WTC11 (cell line): ENCODE data around the gene RASSF1. TPM values are rescaled to one million over a fixed set of nuclear protein-coding genes. Genes with fewer than 3 reads are reported as not detected.

Experiments used
- ATAC-seq: fragments of 200-7000 bp; cut with Tn5 transposase; 2 replicates; pipeline ENCODE4 v1.10.0; 2021; ENCODE audit warnings: mild to moderate bottlenecking, moderate library complexity
- CTCF ChIA-PET: fragments of 300-600 bp; sonication (Branson Sonifier 250); formaldehyde crosslinking; loops from one replicate; lab custom pipeline; 2021; ENCODE audit warnings: antibody characterized with exemption; lab: Charles Lee
- POLR2A ChIA-PET: fragments of 350-600 bp; sonication (Branson Sonifier 250); formaldehyde crosslinking; loops from one replicate; lab custom pipeline; 2021; ENCODE audit warnings: antibody characterized with exemption; lab: Charles Lee
- DNase-seq: peaks from one replicate; pipeline ENCODE4 v3.0.0; 2021; ENCODE audit warnings: low spot score
- H3K27ac Mint-ChIP-seq: 2 replicates; pipeline ENCODE4 v1.8.0; 2021; ENCODE audit warnings: mixed read lengths
- H3K27me3 Mint-ChIP-seq: 2 replicates; pipeline ENCODE4 v1.8.0; 2021; ENCODE audit warnings: low read depth, mild to moderate bottlenecking, moderate library complexity, mixed read lengths
- H3K36me3 Mint-ChIP-seq: 2 replicates; pipeline ENCODE4 v1.8.0; 2021; ENCODE audit warnings: mixed read lengths
- H3K4me1 Mint-ChIP-seq: 2 replicates; pipeline ENCODE4 v1.8.0; 2022; ENCODE audit warnings: mixed read lengths
- H3K4me3 Mint-ChIP-seq: 2 replicates; pipeline ENCODE4 v1.8.0; 2021; ENCODE audit warnings: mild to moderate bottlenecking, moderate library complexity, mixed read lengths
- H3K9me3 Mint-ChIP-seq: 2 replicates; pipeline ENCODE4 v1.8.0; 2021; ENCODE audit warnings: mixed read lengths
- AR ChIP-seq: fragments of 250-450 bp; sonication (Bioruptor Pico); IDR thresholded peaks from 2 replicates; pipeline ENCODE4 v1.9.0; 2021; ENCODE audit warnings: mild to moderate bottlenecking
- ARID4B ChIP-seq: sonication (generic); formaldehyde crosslinking; IDR thresholded peaks from 2 replicates; pipeline ENCODE4 v1.8.0; 2023; ENCODE audit warnings: missing genetic modification reagents, mild to moderate bottlenecking, borderline replicate concordance
- ATF6 ChIP-seq: sonication (generic); formaldehyde crosslinking; IDR thresholded peaks from 2 replicates; pipeline ENCODE4 v1.8.1; 2023; ENCODE audit warnings: mild to moderate bottlenecking, missing genetic modification reagents
- ELF4 ChIP-seq: sonication (generic); formaldehyde crosslinking; IDR thresholded peaks from 2 replicates; pipeline ENCODE4 v1.8.1; 2022; ENCODE audit warnings: low read depth, mild to moderate bottlenecking, moderate library complexity, missing genetic modification reagents
- FOXP4 ChIP-seq: sonication (generic); formaldehyde crosslinking; IDR thresholded peaks from 2 replicates; pipeline ENCODE4 v1.8.0; 2022; ENCODE audit warnings: mild to moderate bottlenecking, missing genetic modification reagents
- GABPB1 ChIP-seq: sonication (generic); formaldehyde crosslinking; IDR thresholded peaks from 2 replicates; pipeline ENCODE4 v1.8.1; 2023; ENCODE audit warnings: mild to moderate bottlenecking, missing genetic modification reagents
- JAZF1 ChIP-seq: fragments of 250-450 bp; sonication (Bioruptor Pico); IDR thresholded peaks from 2 replicates; pipeline ENCODE4 v1.9.0; 2021; ENCODE audit warnings: moderate library complexity, mild to moderate bottlenecking, inconsistent platforms
- MLX ChIP-seq: sonication (generic); formaldehyde crosslinking; IDR thresholded peaks from 2 replicates; pipeline ENCODE4 v1.8.1; 2023; ENCODE audit warnings: mild to moderate bottlenecking, missing genetic modification reagents, moderate library complexity
- NR3C1 ChIP-seq: sonication (generic); formaldehyde crosslinking; conservative IDR thresholded peaks from 2 replicates; pipeline ENCODE4 v1.8.1; 2023; ENCODE audit warnings: low read depth, mild to moderate bottlenecking, missing genetic modification reagents
- USF1 ChIP-seq: sonication (generic); formaldehyde crosslinking; IDR thresholded peaks from 2 replicates; pipeline ENCODE4 v1.8.0; 2022; ENCODE audit warnings: mild to moderate bottlenecking, missing genetic modification reagents
- ZMAT4 ChIP-seq: fragments of 250-450 bp; sonication (Bioruptor Pico); IDR thresholded peaks from 2 replicates; pipeline ENCODE4 v1.9.0; 2021; ENCODE audit warnings: mild to moderate bottlenecking
- ZNF121 ChIP-seq: sonication (generic); formaldehyde crosslinking; IDR thresholded peaks from 2 replicates; pipeline ENCODE4 v1.8.0; 2023; ENCODE audit warnings: missing genetic modification reagents
- ZNF263 ChIP-seq: sonication (generic); formaldehyde crosslinking; IDR thresholded peaks from 2 replicates; pipeline ENCODE4 v1.8.1; 2022; ENCODE audit warnings: low read depth, mild to moderate bottlenecking, moderate library complexity, missing genetic modification reagents
- ZNF317 ChIP-seq: sonication (generic); formaldehyde crosslinking; IDR thresholded peaks from 2 replicates; pipeline ENCODE4 v1.8.1; 2023; ENCODE audit warnings: low read depth, mild to moderate bottlenecking, moderate library complexity, missing genetic modification reagents, borderline replicate concordance
- ZNF396 ChIP-seq: fragments of 250-450 bp; sonication (Bioruptor Pico); IDR thresholded peaks from 2 replicates; pipeline ENCODE4 v1.8.0; 2021; ENCODE audit warnings: mild to moderate bottlenecking, moderate library complexity, borderline replicate concordance
- ZNF416 ChIP-seq: fragments of 250-450 bp; sonication (Bioruptor Pico); IDR thresholded peaks from 2 replicates; pipeline ENCODE4 v1.9.0; 2021; ENCODE audit warnings: mild to moderate bottlenecking, inconsistent platforms
- total RNA-seq: library from RNA; stranded (reverse); gene quantifications from 3 replicates; pipeline ENCODE4 v1.2.3, GENCODE V29; 2021

The RASSF1 gene
- total RNA-seq, 1 experiment from 2014 or later: 14.5 TPM

- no peak overlapping the region for H3K4me3 Mint-ChIP-seq
- DNase-seq: no peak
Observed at GRCh38 chr3:50295553-50296431, 44.8 kb downstream of the RASSF1 start.

GRCh38 chr3:50294492-50295403 is 45.9 kb downstream of the RASSF1 start:
- Mint-ChIP-seq H3K27me3 (no peaks in the 10 kb centered on the region; the same call in 1 of the 2 replicates), H3K9me3 (no peaks in the 10 kb centered on the region), H3K4me1 (peaks cover 13% of the 10 kb centered on the region), H3K27ac (no peak overlapping the region), H3K36me3 (no peaks in the 10 kb centered on the region; the same call in 1 of the 2 replicates), H3K4me3 (no peak overlapping the region)
- no peak for DNase-seq
- POLR2A ChIA-PET: no interaction called here
- no peak for ATAC-seq
- CTCF ChIA-PET: interaction anchor here (0.5 to 1.5 kb wide), 3 partner anchors 27 to 100 kb away, joined by 4 to 5 read pairs (median 4); no protein-coding TSS in a partner anchor
- TF ChIP-seq ZNF121: no peak
- TF ChIP-seq ATF6: no peak
- no peak for TF ChIP-seq MLX (CRISPR knock-in tag)
- no peak for TF ChIP-seq GABPB1
- TF ChIP-seq ARID4B (CRISPR knock-in tag): no peak
- TF ChIP-seq FOXP4 (CRISPR knock-in tag): no peak
- no peak for TF ChIP-seq JAZF1 (CRISPR knock-in tag)
- TF ChIP-seq AR: no peak
- TF ChIP-seq ZNF317 (CRISPR knock-in tag): no peak
- TF ChIP-seq NR3C1 (CRISPR knock-in tag): no peak
- no peak for TF ChIP-seq ELF4 (CRISPR knock-in tag)

More at GRCh38 chr3:50295553-50296431, 44.8 kb downstream of the RASSF1 start:
- ATAC-seq: no peak
- POLR2A ChIA-PET: no interaction called here
- TF ChIP-seq ZNF416 (CRISPR knock-in tag): no peak
- TF ChIP-seq ELF4 (CRISPR knock-in tag): no peak
- no peak for TF ChIP-seq USF1
- TF ChIP-seq ZNF396: no peak
- TF ChIP-seq ZNF263 (CRISPR knock-in tag): no peak
- TF ChIP-seq ZMAT4: no peak
- TF ChIP-seq, all 79 proteins: peak for 0
- 0 out of 2 replicates have a peak overlapping the region, but pooled peaks have one; percentile 51 for H3K27ac Mint-ChIP-seq
- no peaks in the 10 kb centered on the region for H3K9me3 Mint-ChIP-seq
- peaks cover 21% of the 10 kb centered on the region for H3K4me1 Mint-ChIP-seq
- H3K36me3 Mint-ChIP-seq: no peaks in the 10 kb centered on the region
- CTCF ChIA-PET: interaction anchor here (0.5 to 1.5 kb wide), 3 partner anchors 26 to 101 kb away, joined by 4 to 5 read pairs (median 4); no protein-coding TSS in a partner anchor
- no peaks in the 10 kb centered on the region; the same call in 1 of the 2 replicates for H3K27me3 Mint-ChIP-seq
